ENCODE results near the gene PIP4K2C.

PIP4K2C gene

DNA sequence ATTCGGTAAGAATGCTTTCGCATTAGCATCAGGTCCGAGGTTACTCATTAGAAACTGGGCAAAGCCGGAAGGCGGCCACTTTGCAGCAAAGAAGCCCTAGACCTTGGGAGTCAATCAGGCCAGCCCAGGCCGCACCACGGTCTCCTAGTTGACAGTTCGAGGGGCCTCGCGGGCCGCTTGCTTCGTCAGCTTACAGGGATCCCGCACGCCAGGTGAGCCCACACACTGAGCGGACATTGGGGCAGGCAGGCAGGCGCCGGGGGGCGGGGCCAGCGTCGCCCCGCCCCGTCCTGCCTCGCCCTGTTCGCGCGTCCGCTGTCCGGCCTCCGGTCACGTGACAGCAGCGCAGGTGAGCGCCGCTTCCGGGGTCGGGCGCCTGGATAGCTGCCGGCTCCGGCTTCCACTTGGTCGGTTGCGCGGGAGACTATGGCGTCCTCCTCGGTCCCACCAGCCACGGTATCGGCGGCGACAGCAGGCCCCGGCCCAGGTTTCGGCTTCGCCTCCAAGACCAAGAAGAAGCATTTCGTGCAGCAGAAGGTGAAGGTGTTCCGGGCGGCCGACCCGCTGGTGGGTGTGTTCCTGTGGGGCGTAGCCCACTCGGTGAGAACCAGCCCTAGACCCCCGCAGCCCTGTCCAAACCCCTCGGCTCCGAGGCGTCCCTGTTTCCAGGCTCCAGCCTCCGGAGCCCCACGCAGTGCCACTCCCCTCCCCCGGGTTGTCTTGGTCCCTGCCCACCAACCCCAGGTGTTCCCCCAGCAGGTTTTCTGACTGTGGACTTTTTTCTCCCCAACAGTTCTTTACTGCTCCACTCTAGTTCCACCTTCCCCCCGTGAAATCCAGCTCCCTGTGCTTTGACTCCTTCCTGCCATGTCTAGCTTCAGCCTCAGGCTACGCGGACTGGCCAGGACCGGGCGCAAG, at the start of gene PIP4K2C:
TSS of gene PIP4K2C (plus strand) at position 329 of the 918 bp plus-strand sequence. CDS start at position 427, 98 bp downstream.
- DNase-seq (ENCODE audit: low spot score): peak; percentile 81

DNA sequence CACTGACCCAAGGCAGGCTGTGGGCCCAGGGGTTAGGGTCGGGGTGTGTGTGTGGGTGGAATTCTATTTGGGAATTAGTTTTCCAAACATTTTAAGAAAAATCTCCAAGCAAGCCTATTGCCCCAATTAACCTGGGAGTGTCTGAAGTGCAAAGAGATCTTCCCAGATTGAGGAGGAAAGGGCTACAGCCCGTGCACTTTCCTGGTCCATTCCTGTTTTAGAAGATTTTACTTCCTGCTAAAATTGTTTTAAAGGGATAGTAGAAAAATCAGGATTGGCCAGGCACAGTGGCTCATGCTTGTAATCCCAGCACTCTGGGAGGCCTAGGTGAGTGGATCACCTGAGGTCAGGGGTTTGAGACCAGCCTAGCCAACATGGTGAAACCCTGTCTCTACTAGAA, 49.3 kb upstream of the PIP4K2C start:
- DNase-seq (ENCODE audit: low spot score): no peak

DNA sequence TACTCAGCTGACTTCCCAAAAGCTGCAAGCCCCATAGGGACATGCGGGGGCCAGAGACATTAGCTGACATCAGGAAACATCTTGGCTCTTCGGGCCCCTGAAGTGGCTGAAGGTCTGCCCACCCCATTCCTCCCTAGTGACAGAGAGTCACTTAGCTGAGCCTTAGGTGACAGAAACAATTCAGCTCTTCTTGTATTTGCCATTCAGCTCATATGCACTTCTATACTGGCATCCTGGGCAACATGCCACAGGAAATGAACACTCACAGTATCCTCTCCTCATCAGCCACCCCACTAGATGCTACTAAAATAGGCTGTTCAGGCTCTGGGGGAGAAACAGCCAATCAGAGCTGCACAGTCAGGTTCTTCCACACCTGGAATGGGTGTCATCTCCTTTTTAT, 47.4 kb upstream of the PIP4K2C start:
- DNase-seq (ENCODE audit: low spot score): no peak

DNA sequence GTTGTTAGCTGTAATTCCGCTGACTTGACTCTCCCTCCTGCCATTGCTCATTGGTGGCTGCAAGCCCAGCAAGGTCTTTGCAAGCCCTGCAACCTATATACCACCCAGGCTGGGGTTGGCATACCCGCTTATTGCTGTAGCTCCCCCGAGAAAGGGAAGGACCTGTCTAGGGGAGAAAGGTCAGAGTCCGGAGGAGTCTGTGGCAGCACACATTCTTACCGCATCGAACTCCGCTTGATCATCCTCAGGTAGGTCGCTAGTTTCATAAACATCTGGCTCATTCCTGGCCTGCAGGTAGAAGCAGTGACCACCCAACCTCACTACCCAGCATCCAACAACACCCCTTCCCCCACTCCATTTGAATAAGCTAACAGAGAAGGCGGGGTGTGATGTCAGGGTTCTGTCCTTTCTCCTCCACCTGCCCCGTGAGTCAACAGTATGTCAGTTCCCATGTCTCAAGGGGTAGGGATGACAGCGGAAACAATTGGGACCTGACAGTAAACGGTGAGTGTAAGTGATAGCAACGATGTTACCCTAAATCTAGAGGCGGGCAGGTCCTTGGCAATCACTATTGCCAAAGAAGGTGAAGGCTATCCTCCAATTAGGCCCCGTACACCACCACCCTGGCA, 45.1 kb upstream of the PIP4K2C start:
- no peak for DNase-seq (ENCODE audit: low spot score)

DNA sequence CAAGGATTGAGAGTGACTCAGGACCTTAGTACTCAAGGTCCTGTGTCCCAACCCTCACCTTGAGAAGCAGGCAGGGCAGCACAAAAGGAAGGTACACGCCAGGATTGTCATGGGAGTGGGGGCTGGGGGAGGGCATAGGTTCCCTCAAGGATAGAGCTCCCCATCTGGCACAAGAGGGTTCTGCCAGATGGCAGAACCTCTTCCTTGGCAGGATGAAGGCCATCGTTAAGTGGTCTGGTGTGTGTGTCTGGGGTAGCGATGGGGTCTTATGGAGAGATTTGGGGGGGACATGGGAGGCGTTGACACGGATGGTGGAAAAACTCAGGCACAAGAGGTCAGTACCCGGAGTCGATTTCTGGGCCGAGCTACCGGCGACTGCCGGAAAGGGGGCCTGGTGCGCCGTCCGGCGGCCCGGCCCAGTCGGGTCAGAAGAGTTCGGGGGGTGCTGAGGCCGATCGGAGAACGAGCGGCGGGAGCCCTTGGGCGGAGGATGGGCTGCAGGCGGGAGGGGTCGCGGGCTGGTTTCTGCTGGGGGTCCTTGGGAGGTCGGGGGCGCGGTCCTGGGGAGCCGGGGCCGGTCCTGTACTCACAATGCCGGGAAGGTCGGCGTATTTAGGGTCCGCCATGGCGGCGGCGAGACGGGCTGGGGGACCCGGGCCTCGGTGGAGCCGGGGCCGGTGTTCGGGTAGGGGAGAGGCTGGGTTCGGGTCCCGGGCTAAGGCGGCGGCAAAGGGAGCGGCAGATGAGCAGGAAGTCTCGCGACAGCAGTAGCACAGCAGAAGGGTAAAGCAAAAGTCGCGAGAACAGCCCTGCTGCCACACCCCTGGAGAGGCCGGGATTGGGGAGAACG, 44.3 kb upstream of the PIP4K2C start, which contains the start of gene DCTN2:
TSS of gene DCTN2 (minus strand) at position 755 of the 850 bp plus-strand sequence. CDS start at position 626, 129 bp downstream.
- peak; percentile 95 for DNase-seq (ENCODE audit: low spot score)

DNA sequence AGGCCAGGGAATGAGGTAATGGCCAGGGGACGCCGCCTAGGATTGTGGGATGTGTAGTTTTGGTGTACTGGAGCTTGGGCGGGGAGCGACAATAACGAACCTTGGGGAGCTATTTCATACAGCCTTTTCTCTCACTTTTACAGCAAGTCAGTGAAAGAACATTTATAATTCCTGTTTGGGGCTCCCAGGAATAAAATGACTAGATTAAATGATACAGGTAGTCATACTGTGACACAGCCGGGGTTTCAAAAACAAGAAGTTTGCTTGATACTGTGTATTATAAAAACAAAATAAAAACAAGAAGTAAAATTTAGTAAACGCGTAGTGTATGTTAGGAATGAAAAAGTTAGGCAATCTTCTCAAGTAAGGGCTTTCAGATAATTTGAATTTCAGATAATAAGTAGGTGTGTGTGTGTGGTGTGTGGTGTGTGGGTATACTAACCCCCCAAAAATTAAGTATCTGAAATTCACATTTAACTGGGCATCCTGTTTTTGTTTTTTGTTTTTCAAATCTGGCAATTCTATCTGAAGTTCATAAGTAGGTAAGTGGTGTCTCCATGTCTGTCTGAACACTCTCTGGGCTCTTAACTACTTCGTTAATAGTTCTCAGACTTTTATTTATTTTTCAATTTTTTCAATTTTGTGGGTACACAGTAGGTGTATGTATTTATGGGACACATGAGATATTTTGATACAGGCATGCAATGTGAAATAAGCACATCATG, 43.5 kb upstream of the PIP4K2C start:
- DNase-seq (ENCODE audit: low spot score): no peak

- no peak for DNase-seq (ENCODE audit: low spot score)
Observed at GRCh38 chr12:57548013-57548315, 43.0 kb upstream of the PIP4K2C start.

DNA sequence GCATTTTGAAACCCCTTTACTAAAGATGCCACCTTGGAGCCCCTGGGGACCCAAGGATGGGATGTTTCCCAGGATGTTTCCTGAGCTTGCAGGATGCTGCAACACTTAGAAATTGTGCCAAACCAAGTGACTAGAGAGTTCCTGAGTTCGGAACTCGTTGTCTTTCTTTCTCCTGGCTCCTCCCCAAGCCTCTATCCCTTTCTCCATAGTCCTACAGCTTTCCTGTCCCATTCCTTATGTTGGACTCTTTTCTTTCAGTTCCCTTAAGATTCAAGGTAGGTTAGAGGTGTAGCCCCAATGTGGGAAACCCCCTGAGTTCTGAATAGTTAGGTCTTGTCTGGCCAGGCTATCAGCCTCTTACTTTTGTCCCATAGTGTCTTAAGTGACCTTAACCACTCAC, 42.5 kb upstream of the PIP4K2C start:
- DNase-seq (ENCODE audit: low spot score): no peak

- DNase-seq (ENCODE audit: low spot score): no peak
Observed at GRCh38 chr12:57549203-57549908, 41.6 kb upstream of the PIP4K2C start.

- DNase-seq (ENCODE audit: low spot score): peak; percentile 34
Observed at GRCh38 chr12:57549909-57550640, 40.9 kb upstream of the PIP4K2C start, which contains the start of gene KIF5A. TSS of gene KIF5A (plus strand) at chr12:57550044. CDS start at chr12:57550272, 228 bp downstream.

DNA sequence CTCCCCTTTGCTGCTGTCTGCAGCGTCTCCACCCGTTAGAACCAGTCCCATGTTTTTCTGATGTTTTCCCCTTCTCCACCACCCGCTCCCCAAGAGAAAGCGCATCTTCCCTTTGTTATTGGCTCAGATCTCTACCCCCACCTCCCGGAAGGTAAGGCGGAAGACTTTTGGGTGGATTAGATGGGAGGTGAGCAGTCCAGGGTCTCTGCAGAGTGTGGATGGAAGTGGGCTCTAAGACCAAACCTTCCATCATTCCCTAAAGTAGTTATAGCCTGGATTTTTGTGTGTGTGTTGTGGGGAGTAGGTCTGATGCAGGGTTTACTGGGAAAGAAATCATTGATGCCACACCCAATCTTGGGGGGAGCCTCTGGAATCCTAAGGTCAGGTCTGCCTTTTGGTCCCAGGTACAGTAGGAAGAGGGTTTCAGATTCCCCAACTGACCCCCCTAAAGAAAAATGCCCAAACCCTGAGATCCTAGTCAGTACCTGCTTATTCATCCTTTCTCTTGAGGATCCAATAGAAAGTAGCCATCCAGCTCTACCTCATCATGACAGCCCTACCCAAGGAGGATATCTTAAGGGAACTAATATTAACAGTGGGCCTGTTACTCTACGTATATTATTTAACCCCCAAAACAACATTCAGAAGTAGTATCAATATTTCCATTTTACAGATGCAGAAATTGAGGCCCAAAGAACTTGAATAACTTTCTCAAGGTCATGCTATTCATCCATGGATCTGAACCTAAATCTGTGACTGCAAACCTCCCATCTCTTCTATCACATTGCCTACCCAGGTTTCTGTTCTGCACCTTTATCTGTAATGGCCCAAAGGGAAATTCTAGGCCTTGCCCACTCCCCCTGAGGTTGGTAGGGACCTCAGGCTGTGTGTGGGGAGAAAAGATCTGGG, 40.1 kb upstream of the PIP4K2C start:
- DNase-seq (ENCODE audit: low spot score): no peak

DNA sequence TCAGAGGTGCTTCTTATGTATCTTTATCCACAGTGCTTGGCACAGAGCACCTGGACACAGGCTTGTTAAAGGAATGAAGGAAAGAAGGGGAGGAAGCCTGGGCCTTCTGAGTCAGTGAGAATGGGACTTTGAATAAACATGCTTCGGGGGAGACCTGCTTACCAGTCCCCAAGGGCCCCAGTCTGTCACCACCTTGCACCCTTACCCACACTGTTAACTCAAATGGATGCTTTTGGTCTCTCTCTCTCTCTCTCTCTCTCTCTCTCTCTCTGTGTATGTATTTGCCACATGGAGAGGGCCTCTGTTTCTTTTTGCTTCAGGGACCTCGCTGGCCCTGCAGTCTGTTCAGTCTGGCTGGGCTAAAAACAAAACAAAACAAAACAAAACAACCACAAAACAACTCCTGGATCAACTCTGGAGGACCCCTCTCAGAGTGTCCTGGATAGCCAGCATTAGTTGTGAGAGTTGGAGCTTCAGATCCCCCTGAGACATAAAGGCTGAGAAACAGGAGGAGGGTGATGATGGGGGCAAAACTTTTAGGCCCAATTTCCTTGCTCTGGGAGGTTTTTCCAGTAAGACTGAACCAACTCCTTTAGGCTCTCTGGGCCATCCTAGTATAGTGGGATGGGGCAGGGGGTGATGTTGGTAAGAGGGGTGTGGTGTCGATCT, 39.2 kb upstream of the PIP4K2C start:
- no peak for DNase-seq (ENCODE audit: low spot score)

GRCh38 chr12:57552306-57552651, 38.7 kb upstream of the PIP4K2C start:
- DNase-seq (ENCODE audit: low spot score): no peak

DNA sequence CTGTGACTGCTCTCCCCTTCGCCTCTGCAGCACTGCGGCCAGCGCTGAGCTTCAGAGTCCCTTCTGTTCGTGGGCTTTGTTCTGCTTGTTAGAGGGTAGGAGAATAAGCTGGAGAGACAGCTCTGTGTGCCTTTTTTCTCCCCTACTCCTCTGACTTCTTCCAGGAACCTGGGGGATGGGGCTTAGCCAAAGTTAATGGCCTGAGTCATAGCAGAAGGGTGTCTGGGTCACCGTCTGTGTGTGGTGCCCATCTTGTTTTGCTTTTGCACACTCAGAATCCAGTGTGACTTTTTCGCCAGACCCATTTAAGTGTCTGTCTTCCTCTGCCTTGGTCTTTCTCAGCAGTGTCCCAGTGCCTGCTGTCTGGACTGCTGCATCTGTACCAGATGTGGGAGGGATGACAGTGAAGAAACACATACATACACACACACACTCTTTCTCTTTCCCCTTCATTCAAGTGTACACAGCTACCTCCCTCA, 38.1 kb upstream of the PIP4K2C start:
- no peak for DNase-seq (ENCODE audit: low spot score)

DNA sequence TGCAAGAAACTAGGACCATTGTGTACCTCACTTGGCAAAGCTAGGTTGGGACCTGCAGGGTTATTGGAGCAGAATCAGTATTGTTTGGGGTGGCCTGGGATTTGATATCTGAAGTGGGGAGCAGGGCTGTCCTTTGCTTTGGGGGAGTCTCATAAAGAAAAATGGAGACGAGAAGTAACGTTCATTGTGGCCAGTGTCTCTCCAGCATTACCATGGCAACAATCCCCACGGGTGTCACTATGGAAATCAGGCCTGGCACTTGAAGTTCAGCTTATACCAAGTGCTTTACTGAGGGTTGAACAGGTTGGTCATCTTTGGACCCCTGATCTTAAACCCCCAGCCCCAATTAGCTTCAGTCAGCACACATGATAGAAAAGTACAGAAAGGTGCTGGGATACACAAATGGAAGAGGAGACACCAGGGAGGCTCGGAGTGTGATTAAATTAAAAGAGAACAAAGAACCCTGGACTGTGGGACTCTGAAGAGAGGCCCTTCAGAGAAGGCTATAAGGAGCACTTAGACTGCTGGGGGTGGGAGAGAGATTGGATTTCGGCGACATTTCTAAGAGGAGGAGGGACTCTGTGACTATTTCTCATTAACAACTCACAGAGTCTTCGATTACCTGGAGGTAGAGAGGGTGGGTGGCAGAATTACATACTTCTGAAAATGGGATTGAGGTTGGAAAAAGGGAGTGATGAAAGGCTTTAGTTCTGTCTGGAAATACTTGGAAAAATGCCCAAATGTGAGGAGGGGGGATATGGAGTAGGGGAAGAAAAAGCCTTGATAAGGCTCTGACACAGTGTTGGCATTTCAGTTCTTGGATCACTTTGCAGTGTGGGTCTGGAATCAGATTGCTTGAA, 37.4 kb upstream of the PIP4K2C start:
- DNase-seq (ENCODE audit: low spot score): no peak

DNA sequence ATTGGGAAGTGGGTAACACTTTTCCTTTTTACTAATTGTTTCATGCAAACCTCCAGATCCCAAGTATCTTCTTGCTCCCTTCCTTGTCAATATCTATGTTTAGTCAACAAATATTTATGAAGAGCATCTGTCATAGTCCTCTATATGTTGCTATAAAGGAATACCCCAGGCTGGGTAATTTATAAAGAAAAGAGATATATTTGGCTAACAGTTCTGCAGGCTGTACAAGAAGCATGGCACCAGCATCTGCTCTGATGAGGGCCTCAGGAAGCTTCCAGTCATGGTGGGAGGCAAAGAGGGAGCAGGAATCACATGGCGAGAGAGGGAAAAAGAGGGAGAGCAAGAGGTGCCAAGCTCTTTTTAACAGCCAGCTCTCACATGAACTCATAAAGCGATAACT, 36.5 kb upstream of the PIP4K2C start:
- DNase-seq (ENCODE audit: low spot score): no peak

- DNase-seq (ENCODE audit: low spot score): no peak
Observed at GRCh38 chr12:57554897-57555296, 36.1 kb upstream of the PIP4K2C start.

DNA sequence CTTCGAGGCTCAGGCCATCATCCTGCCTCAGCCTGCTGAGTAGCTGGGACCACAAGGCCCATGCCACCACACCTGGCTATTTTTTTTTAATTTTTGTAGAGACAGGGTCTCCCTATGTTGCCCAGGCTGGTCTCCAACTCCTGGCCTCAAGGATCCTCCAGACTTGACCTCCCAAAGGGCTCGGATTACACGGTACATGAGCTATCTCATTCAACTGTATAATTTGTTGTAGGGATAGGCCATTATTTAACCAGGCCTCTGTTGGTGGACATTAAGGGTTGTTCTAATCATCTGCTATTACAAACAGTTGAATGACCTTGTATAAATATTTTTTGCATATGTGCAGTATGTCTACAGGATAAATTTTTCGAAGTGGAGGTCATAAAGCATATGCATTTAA, 32.1 kb upstream of the PIP4K2C start:
- DNase-seq (ENCODE audit: low spot score): no peak

Measured in CD4-positive, alpha-beta T cell treated with Interleukin-6 at 100 ng/mL for 8 hours (primary cell).